SK-N-SH (cell line): ENCODE results near the gene USH1C. TPM values are rescaled to one million over a fixed set of nuclear protein-coding genes. Genes with fewer than 3 reads are reported as not detected.

Experiments
- CTCF ChIA-PET: fragments of 300-600, 350-600 bp; formaldehyde crosslinking; extraction: SDS; loops from one replicate; lab custom pipeline; 2021; lab: Yijun Ruan, JAX
- POLR2A ChIA-PET: fragments of 350-600 bp; sonication (Branson Sonifier 250); formaldehyde crosslinking; extraction: SDS; loops from one replicate; lab custom pipeline; 2020; ENCODE audit warnings: antibody characterized with exemption, inconsistent platforms; lab: Yijun Ruan, JAX
- DNase-seq: peaks from one replicate; pipeline ENCODE4 v3.0.0; 2012
- H2AFZ ChIP-seq: fragments of 200-600 bp; sonication (generic); 2 replicates; pipeline ENCODE4 v1.8.1; 2016; ENCODE audit warnings: antibody characterized with exemption, mild to moderate bottlenecking, low read depth
- H3F3A ChIP-seq: fragments of 200-600 bp; sonication (generic); replicated peaks from 2 replicates; pipeline ENCODE3; 2016; ENCODE audit warnings: antibody characterized with exemption, mild to moderate bottlenecking; ENCODE audit not compliant: insufficient read depth
- H3K27ac ChIP-seq, 2 experiments: fragments of 200-500 bp in 1 of 2; fragments of 200-600 bp in 1 of 2; sonication (Bioruptor generic) in 1 of 2; sonication (generic), shearing (Covaris generic) in 1 of 2; 2 replicates each; pipeline versions ENCODE4 v1.5.1 to v1.6.1; 2014 to 2016; ENCODE audit warnings: low read depth in 2 of 2, inconsistent platforms in 1 of 2, low read length in 1 of 2, mild to moderate bottlenecking in 1 of 2, mixed read lengths in 1 of 2
- H3K27me3 ChIP-seq: fragments of 200-600 bp; sonication (generic), shearing (Covaris generic); 2 replicates; pipeline ENCODE4 v1.6.1; 2016; ENCODE audit warnings: mixed run types; ENCODE audit not compliant: insufficient read depth
- H3K36me3 ChIP-seq, 2 experiments: fragments of 200-500 bp in 1 of 2; fragments of 200-600 bp in 1 of 2; sonication (Bioruptor generic) in 1 of 2; sonication (generic) in 1 of 2; replicated peaks in 1 of 2; 2 replicates each; pipeline versions ENCODE3 to v1.5.1; 2014 to 2016; ENCODE audit warnings: low read length in 1 of 2, mild to moderate bottlenecking in 1 of 2; ENCODE audit not compliant: insufficient read depth in 2 of 2, control insufficient read depth in 1 of 2
- H3K4me1 ChIP-seq, 2 experiments: fragments of 200-500 bp in 1 of 2; fragments of 200-600 bp in 1 of 2; sonication (Bioruptor generic) in 1 of 2; sonication (generic), shearing (Covaris generic) in 1 of 2; 2 replicates each; pipeline versions ENCODE4 v1.5.1 to v1.6.1; 2014 to 2016; ENCODE audit warnings: low read depth in 1 of 2, low read length in 1 of 2, mixed run types in 1 of 2; ENCODE audit not compliant: insufficient read depth in 2 of 2, control insufficient read depth in 1 of 2
- H3K4me2 ChIP-seq: fragments of 200-600 bp; sonication (generic), shearing (Covaris generic); 2 replicates; pipeline ENCODE4 v1.6.1; 2017; ENCODE audit warnings: mixed run types
- H3K4me3 ChIP-seq, 2 experiments: fragments of 200-500 bp in 1 of 2; fragments of 200-600 bp in 1 of 2; sonication (Bioruptor generic) in 1 of 2; sonication (generic), shearing (Covaris generic) in 1 of 2; 2 replicates each; pipeline versions ENCODE4 v1.5.1 to v1.8.1; 2014 to 2016; ENCODE audit warnings: low read depth in 2 of 2, inconsistent platforms in 1 of 2, low read length in 1 of 2, mild to moderate bottlenecking in 1 of 2, mixed read lengths in 1 of 2, moderate library complexity in 1 of 2
- H3K79me2 ChIP-seq: fragments of 200-600 bp; sonication (generic); 2 replicates; pipeline ENCODE4 v1.8.1; 2017; ENCODE audit warnings: mild to moderate bottlenecking; ENCODE audit not compliant: insufficient read depth
- H3K9ac ChIP-seq: fragments of 200-600 bp; sonication (generic); 2 replicates; pipeline ENCODE4 v1.6.1; 2017; ENCODE audit warnings: mixed run types
- H3K9me2 ChIP-seq: fragments of 200-600 bp; sonication (generic); 2 replicates; pipeline ENCODE4 v1.6.1; 2017; ENCODE audit warnings: mixed run types
- H3K9me3 ChIP-seq: fragments of 200-600 bp; sonication (generic); 2 replicates; pipeline ENCODE4 v1.6.1; 2017; ENCODE audit warnings: mixed run types, mild to moderate bottlenecking, moderate library complexity
- H4K20me1 ChIP-seq: fragments of 200-600 bp; sonication (generic); 2 replicates; pipeline ENCODE4 v1.6.1; 2017; ENCODE audit warnings: mild to moderate bottlenecking, mixed run types; ENCODE audit not compliant: insufficient read depth
- ELF1 ChIP-seq: IDR thresholded peaks from 2 replicates; pipeline ENCODE4 v1.4.0; 2012
- EP300 ChIP-seq, 2 experiments: IDR thresholded peaks; 2 replicates each; pipeline versions ENCODE4 v1.4.0 to v1.6.1; 2012; ENCODE audit warnings: borderline replicate concordance in 1 of 2, low read depth in 1 of 2, low read length in 1 of 2
- EZH2phosphoT487 ChIP-seq: fragments of 200-600 bp; sonication (generic); IDR thresholded peaks from 2 replicates; pipeline ENCODE4 v1.6.1; 2017; ENCODE audit warnings: low read depth, mixed run types, mild to moderate bottlenecking, antibody characterized with exemption, moderate library complexity, borderline replicate concordance
- FOXJ3 ChIP-seq: sonication (generic); formaldehyde crosslinking; IDR thresholded peaks from 2 replicates; pipeline ENCODE4 v1.5.1; 2020; ENCODE audit warnings: mild to moderate bottlenecking, missing genetic modification reagents
- FOXM1 ChIP-seq: IDR thresholded peaks from 2 replicates; pipeline ENCODE4 v1.4.0; 2012; ENCODE audit warnings: low read depth, mild to moderate bottlenecking
- GATA2 ChIP-seq: sonication (generic); formaldehyde crosslinking; IDR thresholded peaks from 2 replicates; pipeline ENCODE4 v1.5.0; 2020; ENCODE audit warnings: mild to moderate bottlenecking, missing genetic modification reagents
- JUND ChIP-seq: IDR thresholded peaks from 2 replicates; pipeline ENCODE4 v1.4.0; 2012
- MEF2A ChIP-seq: IDR thresholded peaks from 2 replicates; pipeline ENCODE4 v1.4.0; 2012; ENCODE audit warnings: low read depth, borderline replicate concordance
- NRF1 ChIP-seq: IDR thresholded peaks from 2 replicates; pipeline ENCODE4 v1.6.1; 2012; ENCODE audit warnings: low read depth, mild to moderate bottlenecking, low read length
- RAD21 ChIP-seq: IDR thresholded peaks from 2 replicates; pipeline ENCODE4 v1.6.1; 2012; ENCODE audit warnings: mild to moderate bottlenecking, low read length
- RXRA ChIP-seq: IDR thresholded peaks from 2 replicates; pipeline ENCODE4 v1.4.0; 2012; ENCODE audit warnings: low read depth, mild to moderate bottlenecking, borderline replicate concordance
- SIN3A ChIP-seq: IDR thresholded peaks from 2 replicates; pipeline ENCODE4 v1.6.1; 2012; ENCODE audit warnings: low read depth, mild to moderate bottlenecking, low read length, moderate library complexity, borderline replicate concordance
- TAF1 ChIP-seq: IDR thresholded peaks from 2 replicates; pipeline ENCODE4 v1.6.1; 2012; ENCODE audit warnings: low read depth, mild to moderate bottlenecking, low read length, moderate library complexity, borderline replicate concordance
- TCF12 ChIP-seq: IDR thresholded peaks from 2 replicates; pipeline ENCODE4 v1.4.0; 2012
- TEAD4 ChIP-seq: IDR thresholded peaks from 2 replicates; pipeline ENCODE4 v1.4.0; 2012; ENCODE audit warnings: mild to moderate bottlenecking, borderline replicate concordance; ENCODE audit not compliant: insufficient read depth
- YY1 ChIP-seq: IDR thresholded peaks from 2 replicates; pipeline ENCODE4 v1.4.0; 2012; ENCODE audit warnings: low read depth, mild to moderate bottlenecking
- WGBS: methylation state at CpG from one replicate; pipeline ENCODE4 v1.1.6; 2017; ENCODE audit warnings: low lambda C conversion rate; 5-methylcytosine and 5-hydroxymethylcytosine counted together
- polyA plus RNA-seq, 3 experiments: library from polyadenylated mRNA; depleted of rRNA; stranded (reverse); fragments of >200 nt; gene quantifications; 2 replicates each; pipeline ENCODE4 v1.2.3, GENCODE V29; 2012
- TF ChIP-seq, protein P1 (sequence below): fragments of 150-350 bp; IDR thresholded peaks from 2 replicates; pipeline ENCODE4 v1.6.1; 2016; ENCODE audit warnings: mild to moderate bottlenecking, low read depth, low read length
- TF ChIP-seq, protein P2 (sequence below): IDR thresholded peaks from 2 replicates; pipeline ENCODE4; 2012
- TF ChIP-seq, protein P3 (sequence below): IDR thresholded peaks from 2 replicates; pipeline ENCODE4 v1.4.0; 2012; ENCODE audit warnings: low read depth, borderline replicate concordance
- TF ChIP-seq, protein P4 (sequence below): fragments of 200-600 bp; sonication (generic); IDR thresholded peaks from 2 replicates; pipeline ENCODE4 v1.6.1; 2017; ENCODE audit warnings: antibody characterized with exemption, mild to moderate bottlenecking, moderate library complexity

The USH1C gene
- polyA plus RNA-seq, 1 of the 3 experiments (the other 2 are of a cell fraction): not detected

DNA sequence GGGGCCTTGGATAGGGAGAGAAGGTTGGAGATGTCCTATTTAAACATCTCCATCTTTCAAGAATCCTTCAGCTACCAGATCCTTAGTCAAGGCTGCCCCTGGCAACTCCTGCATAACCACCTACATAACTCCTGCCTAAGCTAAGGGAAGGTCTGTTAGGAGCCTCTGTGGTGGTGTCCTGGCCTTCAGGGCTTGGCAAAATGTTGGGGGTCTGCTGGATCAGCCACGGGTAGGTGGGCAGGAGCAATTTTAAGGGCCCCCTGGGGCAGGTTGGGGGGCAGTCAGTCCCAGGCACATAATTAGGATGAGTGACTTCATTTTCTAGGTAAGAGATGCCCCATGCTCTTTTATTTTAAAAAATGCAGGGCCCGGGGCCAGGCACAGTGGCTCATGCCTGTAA, 25.9 kb downstream of the USH1C start:
- Histone ChIP-seq H3K27ac (no peak overlapping the region), H3K79me2 (no peaks in the 10 kb centered on the region), H3F3A (no peaks in the 10 kb centered on the region), H3K9ac (no peak overlapping the region), H3K36me3 (no peaks in the 10 kb centered on the region), H3K27me3 (no peaks in the 10 kb centered on the region; the same call in 1 of the 2 replicates), H3K4me2 (no peak overlapping the region), H3K9me3 (no peaks in the 10 kb centered on the region), H2AFZ (no peak overlapping the region), H3K4me1 (peaks cover 0 to 8% of the 10 kb centered on the region in 2 experiments; a peak in 1 of 4 replicates), H3K4me3 (no peak overlapping the region), H4K20me1 (no peaks in the 10 kb centered on the region), H3K9me2 (no peaks in the 10 kb centered on the region)
- WGBS: 25% methylated on average over 2 of the region's 2 CpGs
- ChIA-PET POLR2A (no interaction called here), CTCF (interaction anchor here (0.7 to 45.6 kb wide), 4 partner anchors 6 to 132 kb away, joined by 3 to 1101 read pairs (median 499); partner anchors contain the start of gene KCNJ11)
- no peak for DNase-seq
- TF ChIP-seq, protein P1, sequence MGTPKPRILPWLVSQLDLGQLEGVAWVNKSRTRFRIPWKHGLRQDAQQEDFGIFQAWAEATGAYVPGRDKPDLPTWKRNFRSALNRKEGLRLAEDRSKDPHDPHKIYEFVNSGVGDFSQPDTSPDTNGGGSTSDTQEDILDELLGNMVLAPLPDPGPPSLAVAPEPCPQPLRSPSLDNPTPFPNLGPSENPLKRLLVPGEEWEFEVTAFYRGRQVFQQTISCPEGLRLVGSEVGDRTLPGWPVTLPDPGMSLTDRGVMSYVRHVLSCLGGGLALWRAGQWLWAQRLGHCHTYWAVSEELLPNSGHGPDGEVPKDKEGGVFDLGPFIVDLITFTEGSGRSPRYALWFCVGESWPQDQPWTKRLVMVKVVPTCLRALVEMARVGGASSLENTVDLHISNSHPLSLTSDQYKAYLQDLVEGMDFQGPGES: no peak
- TF ChIP-seq, protein P2, sequence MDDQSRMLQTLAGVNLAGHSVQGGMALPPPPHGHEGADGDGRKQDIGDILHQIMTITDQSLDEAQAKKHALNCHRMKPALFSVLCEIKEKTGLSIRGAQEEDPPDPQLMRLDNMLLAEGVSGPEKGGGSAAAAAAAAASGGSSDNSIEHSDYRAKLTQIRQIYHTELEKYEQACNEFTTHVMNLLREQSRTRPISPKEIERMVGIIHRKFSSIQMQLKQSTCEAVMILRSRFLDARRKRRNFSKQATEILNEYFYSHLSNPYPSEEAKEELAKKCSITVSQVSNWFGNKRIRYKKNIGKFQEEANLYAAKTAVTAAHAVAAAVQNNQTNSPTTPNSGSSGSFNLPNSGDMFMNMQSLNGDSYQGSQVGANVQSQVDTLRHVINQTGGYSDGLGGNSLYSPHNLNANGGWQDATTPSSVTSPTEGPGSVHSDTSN: no peak
- TF ChIP-seq YY1: no peak
- TF ChIP-seq FOXM1: no peak
- no peak for TF ChIP-seq SIN3A
- no peak for TF ChIP-seq TCF12
- no peak for TF ChIP-seq NRF1
- no peak for TF ChIP-seq RXRA
- TF ChIP-seq TEAD4: no peak
- TF ChIP-seq MEF2A: no peak
- TF ChIP-seq, protein P3, sequence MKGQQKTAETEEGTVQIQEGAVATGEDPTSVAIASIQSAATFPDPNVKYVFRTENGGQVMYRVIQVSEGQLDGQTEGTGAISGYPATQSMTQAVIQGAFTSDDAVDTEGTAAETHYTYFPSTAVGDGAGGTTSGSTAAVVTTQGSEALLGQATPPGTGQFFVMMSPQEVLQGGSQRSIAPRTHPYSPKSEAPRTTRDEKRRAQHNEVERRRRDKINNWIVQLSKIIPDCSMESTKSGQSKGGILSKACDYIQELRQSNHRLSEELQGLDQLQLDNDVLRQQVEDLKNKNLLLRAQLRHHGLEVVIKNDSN: no peak
- no peak for TF ChIP-seq EZH2phosphoT487
- TF ChIP-seq RAD21: no peak
- no peak for TF ChIP-seq TAF1
- no peak for TF ChIP-seq JUND
- TF ChIP-seq EP300 (IDR thresholded peaks at IDR 0.05; ENCODE audit: borderline replicate concordance in 1 of 2, low read depth in 1 of 2, low read length in 1 of 2): no peak
- no peak for TF ChIP-seq GATA2 (CRISPR knock-in tag)
- TF ChIP-seq, protein P4, sequence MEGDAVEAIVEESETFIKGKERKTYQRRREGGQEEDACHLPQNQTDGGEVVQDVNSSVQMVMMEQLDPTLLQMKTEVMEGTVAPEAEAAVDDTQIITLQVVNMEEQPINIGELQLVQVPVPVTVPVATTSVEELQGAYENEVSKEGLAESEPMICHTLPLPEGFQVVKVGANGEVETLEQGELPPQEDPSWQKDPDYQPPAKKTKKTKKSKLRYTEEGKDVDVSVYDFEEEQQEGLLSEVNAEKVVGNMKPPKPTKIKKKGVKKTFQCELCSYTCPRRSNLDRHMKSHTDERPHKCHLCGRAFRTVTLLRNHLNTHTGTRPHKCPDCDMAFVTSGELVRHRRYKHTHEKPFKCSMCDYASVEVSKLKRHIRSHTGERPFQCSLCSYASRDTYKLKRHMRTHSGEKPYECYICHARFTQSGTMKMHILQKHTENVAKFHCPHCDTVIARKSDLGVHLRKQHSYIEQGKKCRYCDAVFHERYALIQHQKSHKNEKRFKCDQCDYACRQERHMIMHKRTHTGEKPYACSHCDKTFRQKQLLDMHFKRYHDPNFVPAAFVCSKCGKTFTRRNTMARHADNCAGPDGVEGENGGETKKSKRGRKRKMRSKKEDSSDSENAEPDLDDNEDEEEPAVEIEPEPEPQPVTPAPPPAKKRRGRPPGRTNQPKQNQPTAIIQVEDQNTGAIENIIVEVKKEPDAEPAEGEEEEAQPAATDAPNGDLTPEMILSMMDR: no peak
- no peak for TF ChIP-seq FOXJ3 (CRISPR knock-in tag)
- TF ChIP-seq ELF1: no peak
